Amniotic stem cell (primary cell): ENCODE measurements around the gene GIT2.
"Not testable (repeated sequence)": the region's sequence is repeated elsewhere in the genome, so short reads cannot be mapped to it uniquely, and the experiment has no call there.

Source experiments
- DNase-seq: peaks from one replicate; lab custom pipeline; 2025; lab: John Stamatoyannopoulos, UW

Gene GIT2

DNA sequence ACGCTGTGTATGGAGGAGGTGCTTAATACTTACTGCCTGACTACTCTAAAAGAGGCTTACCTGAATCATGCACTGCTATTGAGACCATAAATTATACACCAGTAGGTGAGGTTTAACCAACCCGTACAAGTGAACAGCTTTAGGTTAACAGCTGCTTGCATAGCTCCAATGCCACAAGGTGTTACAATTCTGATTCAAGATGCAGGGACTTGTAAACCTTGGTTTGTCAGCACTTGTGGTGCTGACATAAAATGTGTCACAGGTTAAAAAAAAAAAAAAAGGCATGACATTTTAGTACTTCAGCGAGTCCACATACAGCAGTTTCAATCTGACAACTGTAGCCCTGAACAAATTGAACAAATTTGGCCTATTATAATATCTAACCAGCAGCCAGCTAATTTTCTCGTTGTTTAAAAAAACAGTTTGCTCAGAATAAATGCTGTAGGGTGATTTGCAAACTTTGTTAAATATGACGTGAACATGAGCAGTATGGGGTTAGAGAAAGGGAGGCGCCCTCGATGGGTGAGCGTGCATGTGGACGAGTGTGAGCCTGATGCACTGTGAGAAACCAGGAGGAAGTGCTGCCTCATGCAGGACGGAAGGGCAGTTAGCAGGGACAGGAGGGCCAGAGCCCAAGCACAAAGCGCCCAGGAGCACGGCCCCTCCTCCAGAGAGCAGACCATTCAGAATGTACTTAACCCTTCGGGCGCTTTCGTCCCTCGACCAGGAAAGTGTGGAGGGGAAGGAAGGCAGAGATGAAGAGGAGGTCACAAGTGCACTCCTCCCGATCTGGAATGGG, 51.4 kb downstream of the GIT2 start:
- no peak for DNase-seq

DNA sequence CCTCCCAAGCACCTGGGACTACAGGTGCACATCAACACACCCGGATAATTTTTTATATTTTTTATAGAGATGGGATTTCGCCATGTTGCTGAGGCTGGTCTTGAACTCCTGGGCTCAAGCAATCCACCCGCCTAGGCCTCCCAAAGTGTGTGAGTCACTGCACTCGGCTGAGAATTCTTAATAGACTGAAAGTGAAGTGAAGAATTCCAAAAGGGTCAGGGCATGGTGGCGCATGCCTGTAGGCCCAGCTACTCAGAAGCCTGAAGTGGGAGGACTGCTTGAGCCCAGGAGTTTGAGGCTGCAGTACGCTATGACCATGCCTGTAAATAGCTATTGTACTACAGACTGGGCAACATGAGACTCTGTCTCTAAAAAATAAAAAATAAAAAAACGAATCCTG, 52.4 kb downstream of the GIT2 start:
- DNase-seq, result no peak

DNA sequence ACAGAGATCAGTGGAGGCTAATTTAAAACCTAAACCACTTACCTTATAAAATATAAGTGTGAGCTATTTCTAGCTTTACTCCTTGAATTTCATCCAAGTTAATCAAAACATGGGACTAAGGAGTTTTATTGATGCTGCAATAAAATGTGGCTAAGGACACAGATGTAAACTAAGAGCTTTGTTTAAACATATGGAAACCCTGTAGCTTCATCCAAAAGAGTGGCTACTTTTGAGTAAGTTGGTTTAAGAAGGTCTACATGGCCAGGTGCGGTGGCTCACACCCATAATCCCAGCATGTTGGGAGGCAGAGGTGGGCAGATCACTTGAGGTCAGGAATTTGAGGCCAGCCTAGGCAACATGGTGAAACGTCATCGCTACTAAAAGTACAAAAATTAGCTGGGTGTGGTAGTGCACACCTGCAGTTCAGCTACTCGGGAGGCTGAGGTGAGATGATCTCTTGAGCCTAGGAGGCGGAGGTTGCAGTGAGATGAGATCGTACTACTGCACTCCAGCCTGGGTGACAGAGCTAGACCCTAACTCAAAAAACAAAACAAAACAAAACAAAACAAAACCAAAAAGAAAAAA, 55.7 kb downstream of the GIT2 start:
- DNase-seq, result no peak

DNA sequence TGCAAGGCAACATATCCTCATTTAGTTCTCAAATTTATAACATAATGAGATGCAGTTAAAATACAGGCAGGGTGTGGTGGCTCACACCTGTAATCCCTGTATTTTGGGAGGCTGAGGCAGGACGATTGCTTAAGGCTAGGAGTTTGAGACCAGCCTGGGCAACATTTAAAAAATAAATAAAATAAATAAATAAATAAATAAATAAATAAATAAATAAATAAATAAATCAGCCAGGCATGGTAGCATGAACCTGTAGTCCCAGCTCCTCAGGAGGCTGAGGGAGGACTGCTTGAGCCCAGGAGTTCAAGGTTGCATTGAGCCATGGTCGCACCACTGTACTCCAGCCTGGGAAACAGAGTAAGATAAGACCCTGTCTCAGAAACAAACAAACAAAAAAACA, 56.7 kb downstream of the GIT2 start:
- DNase-seq, result no peak

DNA sequence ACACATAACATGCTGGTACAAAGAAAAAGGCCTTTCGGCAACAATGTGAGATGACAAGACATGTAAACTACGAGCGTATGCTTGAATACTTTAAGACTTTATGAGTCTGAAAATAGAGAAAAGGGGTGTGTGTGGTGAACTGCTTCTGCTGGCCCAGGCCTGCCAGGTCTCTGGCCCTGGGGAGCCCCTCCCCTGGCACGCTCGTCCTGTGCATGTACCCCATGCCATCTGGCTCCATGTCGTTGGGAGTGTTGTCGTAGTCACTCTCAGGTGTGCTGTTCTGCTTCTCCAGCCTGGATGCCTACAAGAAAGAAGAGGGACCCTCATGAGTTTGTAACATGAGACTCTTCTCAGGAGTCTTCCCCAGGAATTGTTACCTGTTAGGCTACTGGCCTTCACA, 57.2 kb downstream of the GIT2 start:
- no peak for DNase-seq

DNA sequence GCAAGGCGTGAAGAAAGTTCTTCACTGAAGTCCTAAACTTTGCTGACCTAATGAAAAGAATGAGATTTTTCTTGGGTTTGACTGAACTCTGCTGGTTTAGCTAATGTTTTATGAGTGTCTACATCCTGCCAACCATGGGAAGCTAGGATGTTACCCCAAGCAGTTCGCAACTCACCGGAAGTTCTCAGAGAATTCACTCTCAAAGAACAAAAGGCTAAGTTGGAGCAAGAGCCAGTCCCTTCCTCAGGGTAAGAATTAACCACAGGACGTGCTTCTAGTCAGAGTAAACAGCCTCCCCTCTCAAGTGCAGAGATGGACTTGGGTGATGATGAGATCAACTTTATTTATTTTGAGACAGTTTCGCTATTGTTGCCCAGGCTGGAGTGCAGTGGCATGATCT, 58.8 kb downstream of the GIT2 start:
- DNase-seq, result no peak

DNA sequence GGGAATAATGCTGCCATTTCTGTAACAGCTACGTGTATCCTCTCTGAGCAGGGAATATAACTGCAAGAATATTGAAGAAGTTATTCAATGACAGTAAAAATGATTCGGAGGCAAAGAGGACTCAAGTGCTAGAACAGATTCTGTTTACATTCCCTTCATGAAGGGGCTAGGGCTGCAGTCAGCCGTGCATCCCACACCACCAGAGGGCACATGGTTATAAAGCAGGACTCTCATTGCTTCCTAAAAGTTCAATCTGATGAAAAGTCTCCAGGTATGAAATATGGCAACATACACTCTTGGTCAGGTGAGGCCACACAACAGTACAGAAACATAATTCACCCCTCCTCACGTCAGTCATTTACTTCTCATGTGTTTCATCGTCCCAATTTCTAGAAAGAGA, 62.1 kb downstream of the GIT2 start:
- DNase-seq, result no peak

DNA sequence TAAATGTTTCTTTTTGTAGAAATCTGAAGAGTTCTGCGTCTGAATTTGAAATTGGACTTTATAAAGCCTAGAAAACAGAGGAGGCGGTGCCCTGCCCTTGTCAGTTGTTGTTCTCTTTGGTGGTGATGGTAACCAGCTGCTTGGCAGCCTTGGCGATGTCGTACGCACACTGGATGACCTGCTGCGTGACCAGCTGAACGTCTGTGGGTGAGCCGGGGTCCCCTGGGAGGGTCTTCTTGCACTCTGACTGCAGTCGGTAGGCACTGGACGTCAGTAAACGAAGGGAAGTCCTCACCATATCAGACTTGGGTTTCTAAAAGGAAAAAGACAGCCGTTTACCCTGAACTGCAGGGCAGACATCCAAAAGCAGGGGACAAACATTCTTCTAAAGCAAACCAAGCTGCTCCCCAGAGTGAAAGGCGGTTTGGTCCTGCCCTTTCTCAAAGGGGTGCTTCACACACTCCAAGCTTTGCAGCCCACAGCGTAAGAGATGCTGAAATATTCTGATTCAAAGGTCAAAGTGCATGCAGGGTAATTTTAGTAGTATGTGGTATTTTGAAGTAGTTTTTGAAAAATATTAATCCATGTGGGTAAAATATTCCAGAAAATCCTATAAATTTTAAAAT, 63.2 kb downstream of the GIT2 start:
- DNase-seq, result no peak

DNA sequence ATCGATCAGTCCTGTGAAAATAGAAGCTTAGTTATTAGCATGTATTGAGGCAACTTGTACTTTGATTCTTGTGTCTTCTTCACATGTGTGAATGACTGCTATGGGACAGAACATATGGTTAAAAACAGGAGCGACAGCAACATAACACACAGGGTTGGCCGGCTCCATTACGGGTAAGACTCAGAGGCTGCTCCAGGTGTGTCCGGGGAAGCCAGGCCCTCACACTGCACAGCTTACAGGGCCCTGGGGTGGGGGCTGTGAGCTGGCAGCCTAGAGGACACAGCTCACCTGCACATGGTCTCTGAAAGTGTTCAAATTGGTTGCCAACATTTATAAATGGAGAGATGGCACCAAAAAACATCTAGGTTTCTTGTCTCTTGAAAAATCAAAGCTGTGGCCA, 65.0 kb downstream of the GIT2 start:
- no peak for DNase-seq

DNA sequence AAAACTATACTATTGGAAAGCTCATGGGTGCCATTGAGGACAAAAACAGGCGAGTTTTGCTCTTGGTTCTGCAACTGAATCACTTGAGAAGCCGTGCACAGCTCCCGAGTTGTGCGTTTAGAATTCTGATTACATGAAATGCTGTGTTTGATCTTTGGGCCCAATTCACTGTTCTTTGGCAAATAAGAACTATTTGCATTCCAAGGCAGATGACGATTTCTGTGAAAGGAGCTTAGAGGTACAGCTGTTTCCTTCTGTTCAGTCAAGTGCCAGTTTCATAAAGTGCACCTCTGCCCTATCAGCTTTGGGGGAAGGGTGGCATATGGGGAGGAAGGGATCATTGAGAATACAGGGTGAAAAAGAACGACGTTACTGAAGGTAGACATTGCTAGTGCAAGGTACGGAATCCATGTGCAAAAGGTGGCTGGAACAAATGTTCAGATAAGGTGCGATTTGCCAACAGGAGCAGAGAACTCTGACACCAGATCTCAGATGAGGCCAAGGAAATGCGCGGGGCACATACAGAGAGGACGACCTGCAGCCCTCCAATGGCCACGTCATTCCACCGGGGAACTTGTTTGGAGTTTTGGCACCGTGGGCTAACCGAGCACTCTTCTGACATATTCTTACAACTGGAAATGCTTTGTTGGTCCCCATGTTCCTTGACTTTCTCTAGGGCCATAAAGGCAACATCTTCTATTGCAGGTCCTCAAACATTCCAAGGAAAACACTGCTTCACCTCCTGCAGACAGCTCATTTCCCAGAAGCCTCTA, 66.0 kb downstream of the GIT2 start:
- no peak for DNase-seq

DNA sequence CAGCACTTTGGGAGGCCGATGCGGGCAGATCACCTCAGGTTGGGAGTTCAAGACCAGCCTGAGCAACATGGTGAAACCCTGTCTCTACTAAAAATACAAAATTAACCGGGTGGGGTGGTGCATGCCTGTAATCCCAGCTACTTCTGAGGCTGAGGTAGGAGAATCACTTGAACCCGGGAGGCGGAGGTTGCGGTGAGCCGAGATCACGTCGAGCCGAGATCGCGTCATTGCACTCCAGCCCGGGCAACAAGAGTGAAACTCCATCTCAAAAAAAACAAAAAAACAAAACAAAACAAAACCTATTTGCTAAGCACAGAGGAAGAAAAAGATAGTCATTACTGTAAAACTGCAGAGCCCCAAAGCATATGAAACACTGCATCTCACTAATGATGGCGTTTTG, 66.8 kb downstream of the GIT2 start:
- DNase-seq, result not testable (repeated sequence)

DNA sequence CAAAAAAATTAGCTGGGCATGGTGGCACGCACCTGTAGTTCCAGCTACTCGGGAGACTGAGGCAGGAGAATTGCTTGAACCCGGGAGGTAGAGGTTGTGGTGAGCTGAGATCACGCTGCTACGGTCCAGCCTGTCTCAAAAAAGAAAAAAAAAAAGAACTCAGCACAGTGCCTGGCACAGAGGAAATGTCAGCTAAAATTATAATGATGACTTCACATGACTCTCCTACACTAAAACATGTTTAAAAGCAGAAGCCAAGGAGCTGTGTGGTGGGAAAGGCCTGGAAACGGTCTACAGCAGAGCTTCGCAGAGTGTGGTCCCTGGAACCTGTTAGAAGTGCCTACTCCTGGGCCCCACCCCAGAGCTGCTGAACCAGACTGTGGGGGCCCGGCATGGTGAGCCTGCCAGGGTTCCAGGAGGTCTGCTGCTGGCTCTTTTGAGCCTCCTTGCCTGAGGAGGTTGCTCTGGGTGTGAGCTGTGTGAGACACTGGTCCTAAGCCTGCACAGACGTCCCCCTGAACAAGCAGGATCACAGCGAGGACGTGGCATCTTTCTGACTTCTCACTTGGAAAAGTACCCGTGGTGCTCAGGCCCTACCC, 68.0 kb downstream of the GIT2 start:
- no peak for DNase-seq

DNA sequence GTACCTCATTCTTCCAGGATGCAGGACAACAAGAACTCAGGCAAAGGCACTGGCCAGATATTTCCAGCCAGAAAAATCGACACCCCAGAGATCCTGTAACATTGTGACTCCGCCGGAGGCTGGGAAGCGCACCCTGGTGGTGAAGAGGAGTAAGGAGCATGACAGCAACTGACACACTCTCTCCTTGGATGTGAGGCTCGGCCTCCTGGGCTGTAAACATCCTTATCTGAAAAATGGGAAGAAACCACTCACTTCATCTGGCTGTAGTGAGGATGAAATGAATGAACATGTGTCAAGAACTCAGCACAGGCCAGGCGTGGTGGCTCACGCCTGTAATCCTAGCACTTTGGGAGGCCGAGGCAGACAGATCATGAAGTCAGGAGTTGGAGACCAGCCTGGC, 68.5 kb downstream of the GIT2 start:
- DNase-seq, result no peak

DNA sequence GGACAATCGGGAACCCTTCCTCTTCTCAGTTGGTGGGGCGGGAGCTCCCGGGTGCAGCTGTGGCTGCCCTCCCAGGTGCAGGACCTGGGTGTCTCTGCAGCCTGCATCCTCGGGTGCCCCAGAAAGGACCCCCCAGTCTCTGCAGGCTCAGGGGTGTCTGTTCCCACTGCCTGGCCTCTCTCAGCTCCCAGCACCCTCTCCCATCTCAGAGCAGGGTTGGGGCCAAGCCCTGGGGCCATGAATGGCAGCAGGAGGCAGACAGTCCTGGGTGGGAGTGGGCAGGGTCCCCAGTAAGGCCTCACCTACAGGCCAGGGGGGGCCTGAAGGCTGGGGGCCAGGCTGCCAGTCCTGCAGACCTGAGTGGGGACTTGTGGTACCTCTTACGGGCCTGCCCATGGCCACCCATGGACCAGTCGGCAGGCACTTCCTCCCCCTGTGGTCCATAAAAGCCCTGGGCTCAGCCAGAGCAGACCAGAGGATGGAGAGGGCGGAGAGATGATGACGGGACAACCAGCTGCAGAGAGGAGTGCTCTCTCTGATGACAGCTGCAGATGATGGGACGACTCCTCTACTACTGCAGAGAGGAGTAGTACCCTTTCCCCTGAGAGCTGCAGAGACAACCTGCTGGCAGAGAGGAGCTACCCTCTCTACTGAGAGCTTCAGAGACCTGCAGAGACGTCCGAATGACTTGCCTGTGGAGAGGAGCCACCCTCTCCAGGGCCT, 69.5 kb downstream of the GIT2 start:
- DNase-seq, result no peak

DNA sequence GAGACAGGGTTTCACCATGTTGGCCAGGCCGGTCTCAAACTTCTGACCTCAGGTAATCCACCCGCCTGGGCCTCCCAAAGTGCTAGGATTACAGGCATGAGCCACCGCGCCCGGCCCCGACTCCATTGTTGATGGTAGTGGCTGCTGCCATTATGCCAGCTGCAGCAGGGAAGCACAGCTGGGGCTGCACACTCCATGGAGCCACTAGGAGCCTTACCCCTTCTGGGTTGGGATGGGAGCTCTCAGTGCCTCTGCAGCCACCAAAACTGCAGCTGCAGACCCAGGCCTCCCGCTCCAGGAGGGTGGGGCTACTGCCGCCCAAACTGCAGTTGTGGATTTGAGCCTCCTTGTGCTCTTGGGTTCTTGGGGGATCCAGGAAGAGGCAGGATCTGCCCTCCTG, 70.2 kb downstream of the GIT2 start:
- no peak for DNase-seq

DNA sequence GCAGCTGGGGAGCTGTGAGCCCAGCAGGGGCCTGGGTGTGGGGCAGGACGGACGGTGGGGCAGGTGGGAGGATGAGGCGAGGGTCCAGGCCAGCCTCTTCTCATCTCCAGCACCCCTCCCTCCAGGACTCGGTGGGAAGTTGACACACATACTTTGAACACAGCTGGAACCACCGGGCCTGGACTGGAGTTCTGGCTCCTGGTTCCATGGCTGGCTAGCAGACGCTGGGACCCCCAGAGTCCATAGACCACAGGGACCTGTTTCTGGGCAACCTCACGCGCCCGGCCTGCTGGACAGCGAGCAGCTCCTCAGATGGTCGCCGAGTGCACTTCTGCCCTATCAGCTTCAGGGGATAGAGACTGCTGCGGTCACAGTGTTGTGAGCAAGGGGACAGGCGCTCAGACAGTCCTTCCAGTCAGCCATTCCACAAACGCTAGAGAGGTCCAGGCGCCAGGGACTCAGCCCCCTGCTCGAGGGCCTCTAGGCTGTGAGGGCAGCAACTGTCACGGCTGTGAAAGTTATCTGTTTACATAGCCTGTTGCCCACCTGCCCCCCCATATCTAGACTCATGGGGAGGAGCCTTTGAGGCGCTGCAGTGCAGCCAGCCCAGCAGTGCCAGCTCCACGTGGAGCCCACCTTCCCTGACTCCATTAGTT, 70.9 kb downstream of the GIT2 start:
- no peak for DNase-seq

DNA sequence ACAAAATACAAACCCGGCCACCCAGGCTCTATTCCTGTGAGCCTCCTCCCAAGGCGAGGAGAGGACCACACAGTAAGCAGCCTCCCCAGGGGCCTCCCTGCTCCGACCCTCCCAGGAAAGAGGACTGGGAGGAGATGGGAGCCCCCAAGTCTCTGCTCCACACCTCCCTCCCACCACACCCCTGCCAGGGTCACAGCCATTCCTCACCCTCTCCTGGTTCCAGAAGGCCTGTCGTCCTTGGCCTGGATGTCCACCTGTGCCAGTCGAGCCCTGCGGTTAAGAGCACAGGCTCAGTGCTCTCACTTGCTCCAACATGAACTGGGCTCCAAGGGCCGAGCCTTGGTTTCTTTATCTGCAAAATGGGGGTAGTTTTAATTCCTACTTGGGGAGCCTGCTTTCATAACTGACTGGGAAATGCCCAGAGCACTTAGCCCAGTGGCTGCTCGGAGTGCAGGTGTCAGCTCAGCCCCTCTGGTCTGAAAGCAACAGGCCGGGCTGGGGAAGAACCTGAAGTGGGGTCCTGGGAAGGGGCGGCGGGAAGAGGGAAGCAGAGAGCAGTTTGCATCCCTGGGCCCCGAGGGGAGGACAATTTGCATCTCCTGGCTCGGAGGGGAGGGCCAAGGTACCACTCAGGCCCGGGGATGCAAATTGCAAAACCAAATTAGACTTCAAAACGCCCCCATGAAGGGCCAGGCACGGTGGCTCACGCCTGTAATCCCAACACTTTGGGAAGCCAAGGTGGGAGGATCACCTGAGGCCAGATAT, 72.5 kb downstream of the GIT2 start:
- no peak for DNase-seq

DNA sequence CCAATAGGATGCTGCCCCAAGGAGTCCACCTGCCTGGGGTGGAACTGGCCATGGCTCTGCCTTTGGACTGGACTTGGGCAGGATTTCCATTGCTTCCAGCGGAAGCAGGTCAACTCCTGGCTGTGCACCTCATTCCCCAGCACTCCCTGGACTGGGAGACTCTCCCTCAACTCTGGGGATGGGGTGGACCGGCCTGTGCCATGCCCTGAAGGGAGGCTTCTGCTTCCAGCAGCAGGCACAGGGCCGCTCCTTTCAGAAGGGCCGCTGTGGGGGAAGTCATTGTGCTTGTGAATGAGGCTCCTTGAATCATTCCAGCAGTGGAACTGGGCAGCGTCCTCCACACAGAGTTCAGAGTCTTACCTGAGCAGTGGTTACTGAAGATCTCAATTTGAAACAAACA, 73.1 kb downstream of the GIT2 start:
- DNase-seq, result no peak

DNA sequence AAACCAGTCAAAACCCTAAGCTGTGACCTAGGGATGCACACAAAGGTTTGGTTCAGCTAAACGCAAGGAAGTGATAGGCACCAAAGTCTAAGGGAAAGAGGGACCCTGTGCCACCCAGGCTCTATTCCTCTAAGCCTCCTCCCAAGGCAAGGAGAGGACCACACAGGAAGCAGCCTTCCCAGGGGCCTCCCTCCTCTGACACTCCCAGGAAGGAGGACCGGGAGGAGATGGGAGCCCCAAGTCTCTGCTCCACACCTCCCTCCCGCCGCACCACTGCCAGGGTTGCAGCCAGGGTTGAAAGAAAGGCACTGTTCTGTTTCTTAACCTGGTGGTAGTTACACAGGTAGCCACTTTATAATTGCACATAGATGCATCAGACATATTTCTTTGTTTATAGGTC, 74.2 kb downstream of the GIT2 start:
- no peak for DNase-seq

DNA sequence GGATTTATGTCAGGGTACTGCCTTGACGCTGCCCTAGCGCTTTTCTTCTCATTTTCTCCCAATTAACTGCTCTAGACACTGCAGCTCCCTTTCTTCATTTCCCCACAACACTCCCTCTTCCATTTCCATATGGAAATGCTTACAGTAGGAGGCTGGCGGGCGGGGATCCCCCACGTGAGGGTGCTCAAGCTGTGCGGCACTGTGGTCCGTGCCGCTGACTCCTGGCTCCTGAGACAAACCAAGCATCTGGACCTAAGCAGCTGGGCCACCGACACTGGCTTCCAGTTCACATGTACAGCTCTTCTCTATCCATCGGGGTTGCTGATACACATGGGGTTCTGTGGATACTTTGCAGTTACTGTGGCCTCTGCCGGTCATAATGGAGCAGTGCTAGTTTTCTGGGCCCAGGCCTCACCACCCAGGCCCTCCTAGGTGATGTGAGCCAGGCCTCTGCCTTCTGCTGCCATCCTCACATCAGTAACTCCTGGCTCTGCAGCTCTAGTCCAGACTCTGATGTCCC, 75.8 kb downstream of the GIT2 start:
- no peak for DNase-seq
